ENCODE results near the gene DNM3.

DNM3 gene

GRCh38 chr1:172394141-172394751 is 552.9 kb downstream of the DNM3 start:
- peak; percentile 28 to 53 for DNase-seq (ENCODE audit: low read depth in 2 of 2)

GRCh38 chr1:172394811-172395210 is 553.5 kb downstream of the DNM3 start:
- no peak for DNase-seq (ENCODE audit: low read depth in 2 of 2)

GRCh38 chr1:172395576-172395975 is 554.3 kb downstream of the DNM3 start:
- DNase-seq (ENCODE audit: low read depth in 2 of 2): no peak

- DNase-seq (ENCODE audit: low read depth in 2 of 2): no peak
Measured at GRCh38 chr1:172397221-172397620, 555.9 kb downstream of the DNM3 start.

DNA sequence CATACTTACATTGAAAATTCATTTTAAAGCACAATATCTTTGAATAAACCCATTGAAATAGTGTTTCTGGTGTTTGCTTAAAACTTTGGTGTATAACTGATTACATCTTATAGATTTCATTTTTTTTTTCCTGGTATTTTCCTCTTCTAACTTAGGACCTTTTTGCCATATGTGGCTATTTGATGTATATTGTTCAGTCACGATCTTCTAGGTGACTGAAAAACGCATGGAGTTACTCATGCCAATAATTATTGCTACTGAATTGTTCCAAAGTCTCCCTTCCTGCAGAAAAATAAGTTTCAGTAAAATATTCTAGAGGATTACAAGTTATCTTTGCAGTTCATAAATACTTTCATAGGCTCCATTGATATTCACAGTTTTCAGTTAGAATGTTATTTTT is 556.3 kb downstream of the DNM3 start:
- no peak for DNase-seq (ENCODE audit: low read depth in 2 of 2)

DNA sequence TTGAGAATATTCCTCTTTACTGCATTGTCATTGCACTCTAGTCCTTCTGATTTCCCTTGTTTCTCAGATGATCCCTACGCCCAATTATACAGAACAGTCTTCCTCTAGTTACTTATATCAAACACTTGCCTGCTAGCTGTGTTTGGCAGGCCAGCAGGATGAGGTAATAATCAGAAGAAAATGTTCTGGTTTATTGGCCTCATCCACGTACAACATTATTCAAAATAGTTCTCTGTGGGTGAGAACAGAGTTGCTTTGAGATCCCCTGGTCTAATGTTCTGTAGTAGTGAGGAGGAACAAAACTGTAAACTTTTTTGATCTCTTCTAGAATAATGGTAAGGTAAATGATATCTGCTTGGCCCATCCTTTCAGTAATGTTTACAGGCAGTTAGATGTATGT is 556.9 kb downstream of the DNM3 start:
- no peak for DNase-seq (ENCODE audit: low read depth in 2 of 2)

DNA sequence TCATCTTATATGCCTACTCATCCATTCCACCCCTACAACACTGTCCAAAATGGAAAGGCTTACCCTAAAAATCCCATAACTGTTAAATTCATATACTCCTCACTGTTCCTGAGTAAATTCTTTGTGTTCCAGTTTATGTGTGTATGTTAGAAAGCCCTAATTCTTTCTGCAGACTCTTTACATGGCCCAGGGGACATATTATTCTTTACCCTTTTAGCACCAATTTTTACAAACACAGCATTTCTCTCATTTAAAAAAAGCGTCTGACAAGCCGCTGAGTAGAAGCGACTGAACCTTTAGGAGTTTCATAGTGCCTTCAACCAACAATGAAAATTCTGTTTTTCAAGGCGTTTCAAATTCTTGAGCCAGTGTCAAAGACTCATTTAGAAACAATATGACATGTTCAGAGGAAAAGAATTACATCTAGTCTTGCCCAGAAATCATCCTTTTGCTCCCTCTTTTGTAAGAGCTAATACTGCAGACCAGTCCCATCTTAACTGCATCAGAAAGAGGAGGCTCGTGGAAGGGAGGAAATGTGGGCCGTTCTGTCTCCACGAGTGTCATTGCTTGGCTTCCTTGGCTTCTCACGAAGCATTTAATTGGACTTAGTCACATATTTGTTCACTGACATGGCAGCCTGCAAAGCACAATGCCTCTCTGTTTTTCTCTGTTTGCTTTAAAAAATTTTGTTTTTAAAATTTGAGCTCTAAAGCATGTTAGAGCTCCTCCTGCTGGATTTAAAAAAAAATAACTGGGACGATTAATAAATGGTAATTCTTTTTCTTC is 557.9 kb downstream of the DNM3 start:
- no peak for DNase-seq (ENCODE audit: low read depth in 2 of 2)

GRCh38 chr1:172399756-172400721 is 558.7 kb downstream of the DNM3 start:
- no peak for DNase-seq (ENCODE audit: low read depth in 2 of 2)

DNA sequence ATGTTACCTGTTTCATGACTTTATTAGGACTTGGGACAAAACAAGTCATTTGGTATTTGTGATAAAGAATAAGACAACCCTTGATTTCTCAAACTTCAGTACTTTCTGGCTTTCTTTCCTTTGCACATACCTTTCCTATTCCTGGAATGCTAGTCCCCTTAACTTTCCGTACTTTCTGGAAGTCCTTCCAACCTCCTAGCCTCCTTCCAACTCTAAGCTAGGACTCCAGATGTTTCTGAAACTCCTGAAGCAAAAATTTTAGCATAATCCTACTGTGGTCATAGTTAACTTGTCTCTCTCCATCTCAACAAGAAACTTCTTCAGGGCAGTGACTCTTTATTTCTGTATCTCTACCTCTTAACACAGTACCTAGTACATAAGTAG is 559.4 kb downstream of the DNM3 start:
- DNase-seq (ENCODE audit: low read depth in 2 of 2): no peak

DNA sequence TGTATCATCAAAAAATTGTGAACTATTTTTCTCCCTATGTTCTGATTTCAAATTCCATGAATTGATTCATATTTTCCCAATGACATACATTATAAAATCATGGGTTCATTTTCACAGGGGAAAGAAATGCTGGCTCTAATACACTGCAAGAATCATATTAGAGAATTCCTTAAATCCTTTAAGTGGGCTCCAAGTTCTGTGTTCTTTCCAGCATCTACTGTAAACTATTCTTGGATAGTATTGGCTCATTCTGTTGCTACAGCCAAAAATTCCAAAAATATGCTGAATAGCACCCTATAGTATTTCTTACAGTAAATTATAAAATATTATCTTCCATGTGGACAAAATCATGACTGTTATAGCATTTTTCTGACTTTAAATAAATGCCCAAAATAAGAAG is 560.2 kb downstream of the DNM3 start:
- no peak for DNase-seq (ENCODE audit: low read depth in 2 of 2)

GRCh38 chr1:172401892-172402291 is 560.6 kb downstream of the DNM3 start:
- DNase-seq (ENCODE audit: low read depth in 2 of 2): no peak

DNA sequence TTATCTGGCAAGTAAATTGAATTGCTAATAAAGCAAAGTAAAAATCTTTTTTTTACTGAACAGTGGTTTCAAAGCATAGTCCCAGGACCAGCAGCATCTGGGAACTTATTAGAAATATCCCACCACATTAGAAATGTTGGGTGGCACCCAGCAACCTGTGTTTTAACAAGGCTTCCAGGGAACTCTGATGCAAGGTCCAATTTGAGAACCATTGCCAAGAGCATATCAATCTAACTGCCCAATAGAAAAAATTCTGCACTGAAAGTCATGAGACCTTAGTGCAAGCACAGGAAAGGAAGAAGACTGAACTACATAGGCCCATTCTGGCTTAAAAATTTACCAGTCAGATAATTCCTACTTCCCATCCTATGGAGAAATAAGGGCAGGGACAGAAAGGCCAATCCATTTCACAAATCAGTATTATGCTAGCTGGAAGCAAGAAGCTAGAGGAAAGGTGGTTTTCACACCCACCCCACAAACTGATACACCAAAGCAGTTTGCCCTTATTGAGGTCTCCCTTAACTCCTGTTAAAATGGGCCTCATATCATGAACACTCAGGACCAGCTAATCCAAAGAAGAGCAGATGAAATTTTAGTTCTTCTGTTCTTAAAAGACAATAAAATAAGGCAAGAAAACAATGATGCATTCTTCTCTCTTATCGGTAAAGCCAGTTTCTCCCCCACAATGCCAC is 561.7 kb downstream of the DNM3 start:
- DNase-seq (ENCODE audit: low read depth in 2 of 2): no peak

- no peak for DNase-seq (ENCODE audit: low read depth in 2 of 2)
Measured at GRCh38 chr1:172404121-172404520, 562.8 kb downstream of the DNM3 start.

- no peak for DNase-seq (ENCODE audit: low read depth in 2 of 2)
Measured at GRCh38 chr1:172405912-172406311, 564.6 kb downstream of the DNM3 start.

- no peak for DNase-seq (ENCODE audit: low read depth in 2 of 2)
Measured at GRCh38 chr1:172406968-172407367, 565.7 kb downstream of the DNM3 start.

- no peak for DNase-seq (ENCODE audit: low read depth in 2 of 2)
Measured at GRCh38 chr1:172408958-172409357, 567.7 kb downstream of the DNM3 start.

GRCh38 chr1:172410027-172410426 is 568.7 kb downstream of the DNM3 start:
- no peak for DNase-seq (ENCODE audit: low read depth in 2 of 2)

- no peak for DNase-seq (ENCODE audit: low read depth in 2 of 2)
Measured at GRCh38 chr1:172411791-172412338, 570.6 kb downstream of the DNM3 start.

DNA sequence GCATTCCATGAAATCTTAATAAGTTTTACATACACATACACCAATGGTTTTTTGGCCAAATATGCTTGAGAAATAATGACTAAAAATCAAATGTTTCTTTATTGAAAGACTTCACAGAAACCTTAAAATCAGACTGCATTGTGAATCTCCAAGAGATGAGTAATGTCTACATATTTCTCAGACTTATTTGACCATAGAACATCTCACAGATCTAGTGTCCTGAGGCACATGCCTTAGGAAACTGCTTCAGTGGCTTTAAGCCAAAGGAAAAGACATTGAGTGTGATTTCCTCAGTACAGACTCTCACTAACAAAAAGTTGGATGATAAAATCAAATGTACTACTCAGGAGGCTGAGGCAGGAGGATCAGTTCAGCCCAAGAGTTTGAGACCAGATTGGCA is 573.0 kb downstream of the DNM3 start:
- DNase-seq (ENCODE audit: low read depth in 2 of 2): no peak

DNA sequence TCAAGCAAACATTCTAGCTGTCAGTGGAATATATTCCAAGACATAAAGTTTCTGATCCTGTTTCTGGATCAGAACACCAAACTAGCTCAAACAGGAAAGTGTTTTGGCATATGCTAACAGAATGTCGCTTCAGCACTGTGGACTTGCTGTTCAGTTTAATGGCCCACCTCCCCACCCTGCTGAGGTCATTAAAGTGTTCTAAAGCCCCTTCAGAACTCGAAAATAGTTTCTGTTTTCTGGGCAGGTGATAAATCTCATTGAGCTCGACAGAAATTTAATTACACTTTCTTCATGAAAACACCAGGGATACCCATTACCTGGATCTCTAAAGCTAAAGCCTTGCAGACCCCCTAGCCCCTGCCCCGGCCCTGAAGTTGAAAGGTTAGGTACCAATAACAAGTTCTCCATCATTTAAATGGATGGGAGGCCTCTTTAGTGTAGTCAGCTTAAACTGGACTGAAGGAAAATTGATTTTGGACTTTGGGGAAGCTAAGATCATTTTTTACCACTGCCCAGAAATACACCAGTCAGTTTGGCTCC is 575.3 kb downstream of the DNM3 start:
- DNase-seq (ENCODE audit: low read depth in 2 of 2): no peak

GRCh38 chr1:172417557-172417956 is 576.3 kb downstream of the DNM3 start:
- no peak for DNase-seq (ENCODE audit: low read depth in 2 of 2)

Measured in stimulated activated CD4-positive, alpha-beta T cell treated with anti-CD3 and anti-CD28 coated beads, Interleukin-4, amount 100 ng/mL, for 48 hours (primary cell).